ENCODE results near the gene OR6N2. TPM values are rescaled to one million over a fixed set of nuclear protein-coding genes. Genes with fewer than 3 reads are reported as not detected.

Gene OR6N2
- total and polyA plus RNA-seq, 2 of the 13 experiments (the other 11 are each of a cell fraction or from before 2014, with no cell fraction given) = not detected

DNA sequence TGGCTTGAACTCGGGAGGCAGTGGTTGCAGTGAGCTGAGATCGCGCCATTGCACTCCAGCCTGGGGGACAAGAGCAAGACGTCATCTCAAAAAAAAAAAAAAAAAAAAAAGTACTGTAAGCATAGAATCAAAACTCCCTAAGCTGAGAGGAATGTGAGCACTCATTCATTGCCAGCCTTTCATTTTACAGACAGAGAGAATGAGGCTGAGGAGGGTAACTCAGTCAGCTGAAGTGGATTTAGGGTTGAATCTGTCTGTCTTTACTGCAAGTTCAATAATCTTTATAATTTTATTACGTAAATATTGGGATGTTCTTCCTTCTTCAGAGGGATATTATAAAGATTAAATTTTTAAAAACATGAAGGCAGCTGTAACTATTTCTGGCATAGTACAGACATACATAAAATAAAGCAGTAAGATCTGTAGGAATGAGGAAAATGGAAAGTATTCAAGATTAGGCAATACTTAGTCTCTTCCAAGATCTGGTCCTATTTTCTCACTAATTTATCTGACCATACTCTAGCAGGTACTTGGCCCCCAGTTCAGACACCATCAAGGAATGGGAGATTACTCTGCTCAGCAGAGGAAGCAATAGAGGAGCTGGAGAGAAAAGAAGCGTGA lies 26.0 kb upstream of the OR6N2 start:
- Histone ChIP-seq H3K9me3 (ENCODE audit: low read length) (peaks cover 20% of the 10 kb centered on the region), H3K9ac (ENCODE audit: insufficient read depth, low read depth, low read length) (no peak overlapping the region), H3K4me1 (ENCODE audit: insufficient read depth, low read length) (no peaks in the 10 kb centered on the region), H3K4me3 (replicated peaks in 1 of 3; ENCODE audit: insufficient read depth in 1 of 3, low read depth in 2 of 3, low read length in 3 of 3) (no peak overlapping the region), H3K79me2 (ENCODE audit: insufficient read depth, low read length) (no peaks in the 10 kb centered on the region), H3K27me3 (ENCODE audit: control insufficient read depth in 1 of 2, insufficient read depth in 2 of 2, low read length in 2 of 2) (no peaks in the 10 kb centered on the region), H3K36me3 (replicated peaks in 1 of 2; ENCODE audit: control insufficient read depth in 1 of 2, insufficient read depth in 2 of 2, low read length in 2 of 2) (no peaks in the 10 kb centered on the region), H4K20me1 (ENCODE audit: insufficient read depth, low read length) (no peaks in the 10 kb centered on the region), H3K4me2 (ENCODE audit: low read depth, low read length) (no peak overlapping the region), H2AFZ (ENCODE audit: low read length) (no peak overlapping the region), H3K27ac (ENCODE audit: extremely low read length, insufficient read depth, low read length) (no peak overlapping the region)
- DNase-seq (ENCODE audit: low spot score) = no peak
- TF ChIP-seq, protein P1, sequence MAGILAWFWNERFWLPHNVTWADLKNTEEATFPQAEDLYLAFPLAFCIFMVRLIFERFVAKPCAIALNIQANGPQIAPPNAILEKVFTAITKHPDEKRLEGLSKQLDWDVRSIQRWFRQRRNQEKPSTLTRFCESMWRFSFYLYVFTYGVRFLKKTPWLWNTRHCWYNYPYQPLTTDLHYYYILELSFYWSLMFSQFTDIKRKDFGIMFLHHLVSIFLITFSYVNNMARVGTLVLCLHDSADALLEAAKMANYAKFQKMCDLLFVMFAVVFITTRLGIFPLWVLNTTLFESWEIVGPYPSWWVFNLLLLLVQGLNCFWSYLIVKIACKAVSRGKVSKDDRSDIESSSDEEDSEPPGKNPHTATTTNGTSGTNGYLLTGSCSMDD (CRISPR knock-in tag; IDR thresholded peaks at IDR 0.05) = no peak
- TF ChIP-seq, protein P2, sequence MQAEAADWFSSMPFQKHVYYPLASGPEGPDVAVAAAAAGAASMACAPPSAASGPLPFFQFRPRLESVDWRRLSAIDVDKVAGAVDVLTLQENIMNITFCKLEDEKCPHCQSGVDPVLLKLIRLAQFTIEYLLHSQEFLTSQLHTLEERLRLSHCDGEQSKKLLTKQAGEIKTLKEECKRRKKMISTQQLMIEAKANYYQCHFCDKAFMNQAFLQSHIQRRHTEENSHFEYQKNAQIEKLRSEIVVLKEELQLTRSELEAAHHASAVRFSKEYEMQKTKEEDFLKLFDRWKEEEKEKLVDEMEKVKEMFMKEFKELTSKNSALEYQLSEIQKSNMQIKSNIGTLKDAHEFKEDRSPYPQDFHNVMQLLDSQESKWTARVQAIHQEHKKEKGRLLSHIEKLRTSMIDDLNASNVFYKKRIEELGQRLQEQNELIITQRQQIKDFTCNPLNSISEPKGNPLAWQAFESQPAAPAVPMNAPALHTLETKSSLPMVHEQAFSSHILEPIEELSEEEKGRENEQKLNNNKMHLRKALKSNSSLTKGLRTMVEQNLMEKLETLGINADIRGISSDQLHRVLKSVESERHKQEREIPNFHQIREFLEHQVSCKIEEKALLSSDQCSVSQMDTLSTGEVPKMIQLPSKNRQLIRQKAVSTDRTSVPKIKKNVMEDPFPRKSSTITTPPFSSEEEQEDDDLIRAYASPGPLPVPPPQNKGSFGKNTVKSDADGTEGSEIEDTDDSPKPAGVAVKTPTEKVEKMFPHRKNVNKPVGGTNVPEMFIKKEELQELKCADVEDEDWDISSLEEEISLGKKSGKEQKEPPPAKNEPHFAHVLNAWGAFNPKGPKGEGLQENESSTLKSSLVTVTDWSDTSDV (CRISPR knock-in tag; IDR thresholded peaks at IDR 0.05) = no peak
- TF ChIP-seq CHD4 (IDR thresholded peaks at IDR 0.05; ENCODE audit: borderline replicate concordance, low read length) (no peak), NCOR1 (IDR thresholded peaks at IDR 0.05; ENCODE audit: borderline replicate concordance, low read length) (no peak)
- no peak for ATAC-seq
- in situ Hi-C loops (cut with HindIII; ENCODE audit: extremely low pct_ligation_motif_present, low pct_unique_long_range_greater_than_20kb) (no loop called here), intact Hi-C loops (cut with micrococcal nuclease; ENCODE audit: unreplicated experiment) (no loop called here)
- no peak for FAIRE-seq
- BruUV-seq (replicated peaks) = no TSS peak
- WGBS (ENCODE audit: low lambda C conversion rate) = 14% methylated on average over 6 of the region's 6 CpGs
- CTCF ChIA-PET (ENCODE audit: low intra/inter-chr PET ratio, low total read pairs) = no interaction called here
- POLR2A ChIA-PET = no interaction called here

Data from HepG2 (cell line).